HepG2 (cell line): ENCODE results near the gene NUDT3. TPM values are rescaled to one million over a fixed set of nuclear protein-coding genes. Genes with fewer than 3 reads are reported as not detected.
A peak's percentile ranks its signal among the peaks of the same experiment; 100 is the strongest.

Experiments used
- BORCS8-MEF2B ChIP-seq: sonication (generic); formaldehyde crosslinking; IDR thresholded peaks from 2 replicates; pipeline ENCODE4 v1.8.0; 2022; ENCODE audit warnings: mild to moderate bottlenecking, missing genetic modification reagents
- CBFB ChIP-seq: sonication (generic); formaldehyde crosslinking; IDR thresholded peaks from 2 replicates; pipeline ENCODE4 v1.4.0; 2020; ENCODE audit warnings: missing genetic modification reagents
- ELF4 ChIP-seq: sonication (generic); formaldehyde crosslinking; IDR thresholded peaks from 2 replicates; pipeline ENCODE4 v1.5.0; 2020; ENCODE audit warnings: missing genetic modification reagents, mild to moderate bottlenecking, moderate library complexity, borderline replicate concordance
- NAIF1 ChIP-seq: sonication (generic); formaldehyde crosslinking; IDR thresholded peaks from 2 replicates; pipeline ENCODE4 v1.5.0; 2020; ENCODE audit warnings: mild to moderate bottlenecking, missing genetic modification reagents, borderline replicate concordance
- NCOA1 ChIP-seq: sonication (generic); formaldehyde crosslinking; IDR thresholded peaks from 2 replicates; pipeline ENCODE4 v1.9.0; 2021; ENCODE audit warnings: missing genetic modification reagents
- NCOR1 ChIP-seq: fragments of 200-600 bp; sonication (generic); IDR thresholded peaks from 2 replicates; pipeline ENCODE4 v1.7.0; 2017; ENCODE audit warnings: antibody characterized with exemption, low read length, borderline replicate concordance
- NFE2L2 ChIP-seq: fragments of 150-350 bp; IDR thresholded peaks from 2 replicates; pipeline ENCODE4 v1.6.1; 2014; ENCODE audit warnings: low read length
- POLR2AphosphoS5 ChIP-seq: IDR thresholded peaks from 2 replicates; pipeline ENCODE4 v1.6.1; 2012; ENCODE audit warnings: low read depth, low read length
- SIX1 ChIP-seq: sonication (generic); formaldehyde crosslinking; IDR thresholded peaks from 2 replicates; pipeline ENCODE4 v1.4.0; 2020; ENCODE audit warnings: missing genetic modification reagents, borderline replicate concordance
- SMAD3 ChIP-seq: sonication (generic); formaldehyde crosslinking; IDR thresholded peaks from 2 replicates; pipeline ENCODE4 v1.4.0; 2020; ENCODE audit warnings: missing genetic modification reagents
- SMC3 ChIP-seq: IDR thresholded peaks from 2 replicates; pipeline ENCODE4 v1.6.1; 2011; ENCODE audit warnings: low read length, improper control_type of control experiment
- SNRNP70 ChIP-seq: fragments of 200-400 bp; formaldehyde crosslinking; IDR thresholded peaks from 2 replicates; pipeline ENCODE4 v1.6.1; 2017; ENCODE audit warnings: mild to moderate bottlenecking, low read depth, low read length, moderate library complexity
- ZBTB21 ChIP-seq: sonication (generic); formaldehyde crosslinking; IDR thresholded peaks from 2 replicates; pipeline ENCODE4 v1.4.0; 2020; ENCODE audit warnings: missing genetic modification reagents
- ZNF446 ChIP-seq: sonication (generic); formaldehyde crosslinking; IDR thresholded peaks from 2 replicates; pipeline ENCODE4 v1.5.0; 2020; ENCODE audit warnings: mild to moderate bottlenecking, missing genetic modification reagents
- ZNF598 ChIP-seq: sonication (generic); formaldehyde crosslinking; IDR thresholded peaks from 2 replicates; pipeline ENCODE4 v1.5.1; 2020; ENCODE audit warnings: mild to moderate bottlenecking, missing genetic modification reagents, borderline replicate concordance
- ZNF674 ChIP-seq: sonication (generic); formaldehyde crosslinking; IDR thresholded peaks from 2 replicates; pipeline ENCODE4 v1.5.0; 2020; ENCODE audit warnings: low read depth, mild to moderate bottlenecking, missing genetic modification reagents
- polyA plus RNA-seq, 8 experiments: library from polyadenylated mRNA; depleted of rRNA in 3 of 8; stranded (reverse) in 7 of 8; unstranded in 1 of 8; fragments of >200 nt; fragmentation: Illumina TruSeq in 4 of 8; extraction: Trizol in 4 of 8; gene quantifications; 2 replicates each; pipeline versions ENCODE4 v1.2.1 to v1.2.3, GENCODE V29; 2011 to 2016; ENCODE audit warnings: low read depth in 4 of 8, missing spikeins in 1 of 8, mixed read lengths in 1 of 8; ENCODE audit not compliant: insufficient read depth in 1 of 8
- total RNA-seq, 5 experiments: library from RNA; depleted of rRNA; stranded (reverse); fragments of >200 nt; fragmentation: Illumina TruSeq; extraction: Trizol; gene quantifications; 2 replicates each; pipeline ENCODE4 v1.2.3, GENCODE V29; 2016; ENCODE audit warnings: low read depth in 1 of 5
- TF ChIP-seq, protein P1 (sequence below): sonication (generic); formaldehyde crosslinking; IDR thresholded peaks from 2 replicates; pipeline ENCODE4 v1.8.0; 2022; ENCODE audit warnings: missing genetic modification reagents, mild to moderate bottlenecking, moderate library complexity, borderline replicate concordance
- TF ChIP-seq, protein P2 (sequence below): sonication (generic); formaldehyde crosslinking; IDR thresholded peaks from 2 replicates; pipeline ENCODE4 v1.9.0; 2022; ENCODE audit warnings: low read depth, missing genetic modification reagents

Gene NUDT3
- total and polyA plus RNA-seq, 2 of the 13 experiments (the other 11 are each of a cell fraction or from before 2014, with no cell fraction given) = 20.2 to 20.6 TPM

DNA sequence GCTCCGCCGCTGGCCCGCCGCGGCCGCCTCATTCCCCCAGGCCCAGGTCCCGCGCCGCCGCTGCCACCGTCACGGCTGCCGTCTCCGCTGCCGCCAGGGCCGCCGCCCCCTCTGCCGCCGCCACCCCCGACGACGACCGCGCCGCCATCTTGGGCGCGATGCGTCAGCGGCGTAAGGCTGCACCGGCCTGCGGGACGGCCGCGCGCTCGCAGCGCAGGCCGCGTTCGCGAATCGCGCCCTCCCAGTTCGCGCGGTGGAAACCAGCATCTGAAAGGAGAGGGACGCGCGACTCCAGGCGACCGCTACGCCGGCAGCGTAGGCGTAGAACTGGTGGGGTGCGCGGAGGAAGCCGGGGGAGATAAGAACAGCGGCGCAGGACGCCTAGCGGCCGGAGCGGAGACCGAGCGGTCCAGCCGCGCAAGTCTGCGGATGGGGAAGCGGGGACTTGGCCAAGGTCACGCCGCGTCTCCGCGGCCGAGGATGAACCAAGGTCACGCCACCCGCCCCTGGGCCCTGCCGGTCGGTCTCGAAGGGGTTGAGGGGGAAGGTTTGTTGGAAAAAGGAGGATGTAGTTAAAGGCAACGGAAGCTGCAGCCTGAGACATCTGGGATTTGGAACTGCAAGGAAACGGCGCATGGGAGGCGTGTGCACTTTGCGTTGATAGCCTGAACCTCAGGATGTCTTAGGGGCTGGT, at the start of gene NUDT3 (continued):
- TF ChIP-seq SNRNP70 (peak; percentile 99), POLR2AphosphoS5 (no peak; the same call in 1 of the 2 replicates), CBFB (peak; percentile 82; the same call in 1 of the 2 replicates), NAIF1 (CRISPR knock-in tag) (peak; percentile 100), BORCS8-MEF2B (CRISPR knock-in tag) (peak; percentile 79; the same call in 1 of the 2 replicates), ELF4 (no peak), ZNF446 (CRISPR knock-in tag) (0 out of 2 replicates have a peak, but pooled peaks have one; percentile 5), ZBTB21 (CRISPR knock-in tag) (no peak), SMC3 (no peak; the same call in 1 of the 2 replicates), NCOR1 (peak; percentile 25; the same call in 1 of the 2 replicates), SIX1 (no peak; the same call in 1 of the 2 replicates), NCOA1 (CRISPR knock-in tag) (no peak), ZNF598 (CRISPR knock-in tag) (peak; percentile 69; the same call in 1 of the 2 replicates), SMAD3 (peak; percentile 52; the same call in 1 of the 2 replicates), NFE2L2 (no peak), ZNF674 (no peak; the same call in 1 of the 2 replicates)
- TF ChIP-seq, protein P1, sequence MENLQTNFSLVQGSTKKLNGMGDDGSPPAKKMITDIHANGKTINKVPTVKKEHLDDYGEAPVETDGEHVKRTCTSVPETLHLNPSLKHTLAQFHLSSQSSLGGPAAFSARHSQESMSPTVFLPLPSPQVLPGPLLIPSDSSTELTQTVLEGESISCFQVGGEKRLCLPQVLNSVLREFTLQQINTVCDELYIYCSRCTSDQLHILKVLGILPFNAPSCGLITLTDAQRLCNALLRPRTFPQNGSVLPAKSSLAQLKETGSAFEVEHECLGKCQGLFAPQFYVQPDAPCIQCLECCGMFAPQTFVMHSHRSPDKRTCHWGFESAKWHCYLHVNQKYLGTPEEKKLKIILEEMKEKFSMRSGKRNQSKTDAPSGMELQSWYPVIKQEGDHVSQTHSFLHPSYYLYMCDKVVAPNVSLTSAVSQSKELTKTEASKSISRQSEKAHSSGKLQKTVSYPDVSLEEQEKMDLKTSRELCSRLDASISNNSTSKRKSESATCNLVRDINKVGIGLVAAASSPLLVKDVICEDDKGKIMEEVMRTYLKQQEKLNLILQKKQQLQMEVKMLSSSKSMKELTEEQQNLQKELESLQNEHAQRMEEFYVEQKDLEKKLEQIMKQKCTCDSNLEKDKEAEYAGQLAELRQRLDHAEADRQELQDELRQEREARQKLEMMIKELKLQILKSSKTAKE (CRISPR knock-in tag) = peak; percentile 59; the same call in 1 of the 2 replicates
- TF ChIP-seq, protein P2, sequence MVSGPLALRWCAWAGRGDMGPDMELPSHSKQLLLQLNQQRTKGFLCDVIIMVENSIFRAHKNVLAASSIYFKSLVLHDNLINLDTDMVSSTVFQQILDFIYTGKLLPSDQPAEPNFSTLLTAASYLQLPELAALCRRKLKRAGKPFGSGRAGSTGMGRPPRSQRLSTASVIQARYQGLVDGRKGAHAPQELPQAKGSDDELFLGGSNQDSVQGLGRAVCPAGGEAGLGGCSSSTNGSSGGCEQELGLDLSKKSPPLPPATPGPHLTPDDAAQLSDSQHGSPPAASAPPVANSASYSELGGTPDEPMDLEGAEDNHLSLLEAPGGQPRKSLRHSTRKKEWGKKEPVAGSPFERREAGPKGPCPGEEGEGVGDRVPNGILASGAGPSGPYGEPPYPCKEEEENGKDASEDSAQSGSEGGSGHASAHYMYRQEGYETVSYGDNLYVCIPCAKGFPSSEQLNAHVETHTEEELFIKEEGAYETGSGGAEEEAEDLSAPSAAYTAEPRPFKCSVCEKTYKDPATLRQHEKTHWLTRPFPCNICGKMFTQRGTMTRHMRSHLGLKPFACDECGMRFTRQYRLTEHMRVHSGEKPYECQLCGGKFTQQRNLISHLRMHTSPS (CRISPR knock-in tag) = no peak
